GM18519 (cell line): Measurements from ENCODE around the gene NLRC3.
"Not testable (repeated sequence)": the region's sequence is repeated elsewhere in the genome, so short reads cannot be mapped to it uniquely, and the experiment has no call there.

Experiments
- ATAC-seq: cut with Tn5 transposase; IDR thresholded peaks from one replicate; pipeline ENCODE4 v1.9.1; 2021; ENCODE audit warnings: mild to moderate bottlenecking, moderate library complexity; ENCODE audit not compliant: unreplicated experiment, low FRiP score

Gene NLRC3

GRCh38 chr16:3518292-3518985 is 58.8 kb downstream of the NLRC3 start:
- no peak for ATAC-seq

GRCh38 chr16:3515897-3516296 is 61.3 kb downstream of the NLRC3 start:
- no peak for ATAC-seq

- ATAC-seq = no peak
These were observed 62.6 kb downstream of the NLRC3 start for GRCh38 chr16:3514621-3515020.

- ATAC-seq = no peak
These were observed 63.2 kb downstream of the NLRC3 start for GRCh38 chr16:3513892-3514583.

- ATAC-seq = no peak
These were observed 65.7 kb downstream of the NLRC3 start for GRCh38 chr16:3511286-3512180.

- ATAC-seq = no peak
These were observed 66.8 kb downstream of the NLRC3 start for GRCh38 chr16:3510416-3510815.

GRCh38 chr16:3509470-3509928 is 67.7 kb downstream of the NLRC3 start:
- no peak for ATAC-seq

GRCh38 chr16:3508736-3509135 is 68.5 kb downstream of the NLRC3 start:
- no peak for ATAC-seq

GRCh38 chr16:3503523-3503922 is 73.7 kb downstream of the NLRC3 start:
- no peak for ATAC-seq

GRCh38 chr16:3501783-3502400 is 75.3 kb downstream of the NLRC3 start:
- ATAC-seq = no peak

- not testable (repeated sequence) for ATAC-seq
These were observed 75.8 kb downstream of the NLRC3 start for GRCh38 chr16:3501412-3501761.

- ATAC-seq = no peak
These were observed 78.2 kb downstream of the NLRC3 start for GRCh38 chr16:3498988-3499387.

GRCh38 chr16:3497771-3498170 is 79.4 kb downstream of the NLRC3 start:
- no peak for ATAC-seq

- no peak for ATAC-seq
These were observed 80.8 kb downstream of the NLRC3 start for GRCh38 chr16:3496386-3496785.

- no peak for ATAC-seq
These were observed 82.0 kb downstream of the NLRC3 start, which contains the start of gene C16orf90 for GRCh38 chr16:3495176-3495575. TSS of gene C16orf90 (minus strand) at chr16:3495489. CDS start at chr16:3495421, 68 bp downstream.

- ATAC-seq = no peak
These were observed 82.7 kb downstream of the NLRC3 start for GRCh38 chr16:3494386-3494973.

- ATAC-seq = no peak
These were observed 84.8 kb downstream of the NLRC3 start for GRCh38 chr16:3492356-3492755.

- no peak for ATAC-seq
These were observed 86.1 kb downstream of the NLRC3 start for GRCh38 chr16:3490911-3491629.
